Pons (tissue), 1 donor: ENCODE results near the gene RNF150.

Source experiments
- DNase-seq: peaks from one replicate; pipeline ENCODE4 v3.0.0-alpha.2; 2016; ENCODE audit warnings: low spot score

Gene RNF150

GRCh38 chr4:140865253-140866217 is 267.7 kb downstream of the RNF150 start:
- DNase-seq = no peak

GRCh38 chr4:140863197-140863596 is 270.1 kb downstream of the RNF150 start:
- DNase-seq = no peak

- no peak for DNase-seq
Observed at GRCh38 chr4:140862177-140862442, 271.2 kb downstream of the RNF150 start.

GRCh38 chr4:140861359-140862176 is 271.7 kb downstream of the RNF150 start:
- DNase-seq = peak; percentile 92

GRCh38 chr4:140858897-140859296 is 274.4 kb downstream of the RNF150 start:
- no peak for DNase-seq

GRCh38 chr4:140857111-140857510 is 276.2 kb downstream of the RNF150 start:
- no peak for DNase-seq

- DNase-seq = no peak
Observed at GRCh38 chr4:140856621-140857062, 276.6 kb downstream of the RNF150 start.

- no peak for DNase-seq
Observed at GRCh38 chr4:140854168-140854567, 279.1 kb downstream of the RNF150 start.

GRCh38 chr4:140851804-140852203 is 281.5 kb downstream of the RNF150 start:
- DNase-seq = no peak

- DNase-seq = peak; percentile 79
Observed at GRCh38 chr4:140851032-140851636, 282.1 kb downstream of the RNF150 start.

- no peak for DNase-seq
Observed at GRCh38 chr4:140849526-140849925, 283.7 kb downstream of the RNF150 start.

- no peak for DNase-seq
Observed at GRCh38 chr4:140846736-140847135, 286.5 kb downstream of the RNF150 start.

- DNase-seq = no peak
Observed at GRCh38 chr4:140844061-140844460, 289.2 kb downstream of the RNF150 start.

GRCh38 chr4:140841186-140841585 is 292.1 kb downstream of the RNF150 start:
- no peak for DNase-seq

GRCh38 chr4:140839888-140840790 is 293.1 kb downstream of the RNF150 start:
- DNase-seq = no peak

- no peak for DNase-seq
Observed at GRCh38 chr4:140839406-140839805, 293.9 kb downstream of the RNF150 start.

- DNase-seq = peak; percentile 20
Observed at GRCh38 chr4:140837736-140838135, 295.5 kb downstream of the RNF150 start.

GRCh38 chr4:140834839-140835495 is 298.3 kb downstream of the RNF150 start:
- peak; percentile 10 for DNase-seq

GRCh38 chr4:140833280-140833679 is 300.0 kb downstream of the RNF150 start:
- no peak for DNase-seq

- no peak for DNase-seq
Observed at GRCh38 chr4:140829825-140830224, 303.4 kb downstream of the RNF150 start.

- DNase-seq = no peak
Observed at GRCh38 chr4:140826701-140827027, 306.6 kb downstream of the RNF150 start.
